ENCODE results near the gene DOCK11.

DOCK11 gene

GRCh38 chrX:118634336-118634735 is 138.7 kb downstream of the DOCK11 start:
- DNase-seq, result no peak

DNA sequence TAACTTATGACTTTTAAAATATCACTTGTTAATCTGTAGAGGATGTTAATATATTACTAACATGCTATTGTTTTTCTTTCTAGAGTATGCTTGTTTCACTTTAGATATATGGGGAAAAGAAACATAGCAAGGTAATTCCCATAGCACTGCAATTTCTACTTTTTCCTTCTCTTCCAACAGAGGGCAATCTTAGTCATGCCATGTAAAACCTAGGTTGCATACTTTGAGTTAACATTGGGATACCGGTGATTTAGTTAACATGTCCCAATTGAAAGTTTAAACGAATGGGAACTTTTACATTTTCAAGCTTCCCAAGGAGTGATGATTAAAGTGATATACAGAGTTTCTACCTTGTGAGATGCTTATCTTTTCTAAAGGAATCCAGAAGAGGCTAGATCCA is 142.4 kb downstream of the DOCK11 start:
- no peak for DNase-seq

DNA sequence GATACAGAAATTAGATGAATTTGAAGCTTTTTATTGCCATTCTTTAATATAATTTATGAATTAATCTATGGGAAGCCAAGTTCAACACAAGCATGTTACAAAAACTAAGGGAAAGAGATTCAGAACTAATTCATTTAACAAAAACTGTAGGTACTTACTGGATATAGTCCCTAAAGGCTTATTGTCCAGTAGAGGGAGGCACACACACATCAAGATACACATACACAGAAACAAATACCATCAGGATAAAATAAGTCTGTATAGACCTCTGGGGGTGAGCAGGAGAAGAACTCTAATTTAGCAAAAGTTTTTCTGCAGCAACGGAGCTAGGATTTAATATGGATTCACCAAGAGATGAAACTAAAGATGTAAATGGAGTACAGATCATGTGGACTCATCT is 148.8 kb downstream of the DOCK11 start:
- no peak for DNase-seq

GRCh38 chrX:118652717-118653116 is 157.1 kb downstream of the DOCK11 start:
- no peak for DNase-seq

GRCh38 chrX:118654331-118654730 is 158.7 kb downstream of the DOCK11 start:
- no peak for DNase-seq

GRCh38 chrX:118655561-118656246 is 160.1 kb downstream of the DOCK11 start:
- DNase-seq, result no peak

GRCh38 chrX:118657413-118657812 is 161.8 kb downstream of the DOCK11 start:
- DNase-seq, result no peak

DNA sequence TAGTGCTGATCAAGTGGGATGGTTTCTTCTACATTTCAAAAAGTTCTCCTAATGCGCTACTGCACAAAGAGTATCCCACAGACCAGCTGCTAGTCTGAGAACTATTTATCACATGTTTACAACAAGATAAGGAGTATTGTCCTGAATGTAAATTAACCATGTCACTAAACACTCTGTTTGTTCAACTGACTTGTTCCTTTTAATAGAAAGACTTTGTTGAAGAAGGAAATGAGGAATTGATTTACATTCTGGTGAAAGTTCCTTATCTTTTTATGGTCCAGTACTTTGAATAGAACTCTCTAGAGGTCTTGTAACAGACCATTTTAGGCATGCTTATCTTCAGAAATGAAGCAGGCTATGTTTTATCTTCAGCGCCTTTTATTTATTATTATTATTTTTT is 164.5 kb downstream of the DOCK11 start:
- DNase-seq, result no peak

DNA sequence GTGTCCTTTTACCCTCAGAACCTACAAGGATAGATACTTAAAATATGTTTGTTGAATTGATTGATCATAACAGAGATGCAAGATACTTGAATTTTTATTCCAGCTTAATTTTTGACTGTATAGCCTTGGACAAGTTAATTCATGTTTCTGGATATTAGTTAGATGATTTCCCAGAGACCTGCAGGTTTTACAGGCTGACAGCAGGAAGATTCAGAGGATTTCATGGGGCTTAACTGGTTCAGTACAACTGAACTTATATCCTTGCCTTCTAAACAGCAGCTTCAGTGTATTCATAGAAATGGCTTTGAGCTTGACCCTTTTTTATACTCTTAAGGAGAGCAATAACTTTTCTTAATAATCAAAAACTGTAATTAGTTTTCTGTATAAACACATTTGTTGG is 169.6 kb downstream of the DOCK11 start:
- no peak for DNase-seq

GRCh38 chrX:118666521-118666920 is 170.9 kb downstream of the DOCK11 start:
- no peak for DNase-seq

- no peak for DNase-seq
Measured at GRCh38 chrX:118669435-118669834, 173.8 kb downstream of the DOCK11 start.

- DNase-seq, result no peak
Measured at GRCh38 chrX:118675326-118675965, 179.8 kb downstream of the DOCK11 start.

DNA sequence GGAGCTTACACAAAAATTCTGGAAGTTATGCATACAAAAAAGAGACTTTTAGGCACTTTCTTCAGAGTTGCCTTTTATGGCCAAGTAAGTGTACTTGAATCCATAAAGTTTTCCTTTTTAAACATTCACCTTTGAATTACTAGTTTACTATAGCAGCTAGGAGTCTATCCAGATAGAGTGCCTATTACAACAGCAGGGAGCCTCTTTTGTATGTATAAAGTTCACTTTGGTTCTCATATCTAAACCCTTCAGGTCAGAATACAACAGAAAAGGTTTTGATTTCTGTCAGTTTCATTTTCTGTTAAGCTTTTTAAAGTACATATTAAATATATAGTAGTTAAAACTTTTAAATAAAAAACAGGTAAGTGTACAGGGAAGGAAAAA is 180.3 kb downstream of the DOCK11 start:
- DNase-seq, result no peak

- DNase-seq, result no peak
Measured at GRCh38 chrX:118677318-118677717, 181.7 kb downstream of the DOCK11 start.

- DNase-seq, result no peak
Measured at GRCh38 chrX:118679290-118679689, 183.7 kb downstream of the DOCK11 start.

DNA sequence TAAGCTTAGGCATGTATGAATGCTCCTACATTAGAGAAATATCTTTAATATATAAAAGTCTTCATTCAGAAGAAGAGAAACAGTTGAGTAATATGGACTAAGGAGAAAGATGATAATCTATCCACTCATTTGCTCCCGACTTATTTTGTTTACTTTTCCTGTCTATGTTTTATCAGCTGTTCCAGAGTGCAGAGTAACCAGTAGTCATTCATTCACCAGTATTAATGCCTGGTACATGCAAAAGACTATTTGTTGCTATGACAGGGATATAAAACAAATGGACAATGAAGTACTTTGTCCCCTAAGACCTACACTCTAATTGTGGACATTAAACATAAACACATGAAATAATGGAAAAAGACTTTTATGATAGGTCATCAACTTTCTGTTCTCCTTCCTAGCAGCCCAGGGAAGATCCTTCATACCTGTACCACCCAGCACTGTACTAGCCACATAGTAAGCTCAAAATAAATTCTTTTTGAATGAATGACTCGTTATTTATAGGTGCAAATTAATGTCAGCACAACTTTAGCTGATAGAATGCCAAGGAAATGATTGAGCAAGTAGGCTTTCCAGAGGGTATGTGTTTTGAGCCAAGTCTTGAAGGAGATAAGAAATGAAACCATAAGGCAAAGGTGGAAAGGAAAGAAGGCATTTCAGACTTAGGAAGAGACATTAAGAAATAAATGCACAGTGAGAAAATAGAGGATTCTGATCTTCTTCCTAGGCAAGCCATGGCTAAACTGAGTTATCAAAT is 186.8 kb downstream of the DOCK11 start:
- no peak for DNase-seq

- DNase-seq, result no peak
Measured at GRCh38 chrX:118685393-118685792, 189.8 kb downstream of the DOCK11 start.

DNA sequence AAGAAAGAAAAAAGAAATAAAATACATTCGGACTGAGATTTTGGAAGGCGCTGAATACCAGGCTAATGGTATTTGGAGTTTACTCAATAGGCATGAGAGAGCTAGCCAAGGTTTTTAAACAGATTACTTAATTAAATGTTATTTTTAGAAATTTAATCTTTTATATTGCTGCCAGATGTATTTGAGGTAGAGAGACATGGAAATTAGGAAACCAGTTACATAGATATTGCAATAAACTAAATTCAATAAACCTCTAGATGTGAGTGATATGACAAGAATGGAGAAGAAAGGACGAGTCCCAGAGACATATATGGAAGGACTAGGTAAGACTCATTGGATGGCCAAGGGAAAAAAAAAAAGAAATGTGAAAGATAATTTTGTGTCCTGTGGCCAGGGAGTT is 193.3 kb downstream of the DOCK11 start:
- no peak for DNase-seq

DNA sequence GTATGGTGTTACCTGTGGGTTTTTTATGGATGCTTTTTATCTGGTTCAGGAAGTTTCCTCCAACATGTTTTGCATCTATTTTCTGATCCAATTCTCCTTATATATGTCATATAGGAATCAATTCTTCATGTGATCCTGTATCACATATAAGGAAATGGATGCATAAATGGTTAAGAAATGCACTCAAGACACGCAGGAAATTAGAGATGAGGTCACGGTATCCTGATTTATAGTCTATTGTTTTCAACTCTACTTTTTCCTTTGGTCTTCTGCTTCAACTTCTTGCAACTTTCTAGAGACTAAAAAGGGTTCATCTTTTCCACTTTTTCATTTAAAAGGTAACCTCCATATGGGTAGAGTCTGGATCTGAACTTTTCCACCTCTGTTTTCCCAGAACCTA is 198.2 kb downstream of the DOCK11 start:
- no peak for DNase-seq

- no peak for DNase-seq
Measured at GRCh38 chrX:118694638-118695037, 199.0 kb downstream of the DOCK11 start.

- no peak for DNase-seq
Measured at GRCh38 chrX:118698516-118699170, 203.0 kb downstream of the DOCK11 start.

- no peak for DNase-seq
Measured at GRCh38 chrX:118702741-118703140, 207.1 kb downstream of the DOCK11 start.

GRCh38 chrX:118706681-118707080 is 211.1 kb downstream of the DOCK11 start:
- no peak for DNase-seq

DNA sequence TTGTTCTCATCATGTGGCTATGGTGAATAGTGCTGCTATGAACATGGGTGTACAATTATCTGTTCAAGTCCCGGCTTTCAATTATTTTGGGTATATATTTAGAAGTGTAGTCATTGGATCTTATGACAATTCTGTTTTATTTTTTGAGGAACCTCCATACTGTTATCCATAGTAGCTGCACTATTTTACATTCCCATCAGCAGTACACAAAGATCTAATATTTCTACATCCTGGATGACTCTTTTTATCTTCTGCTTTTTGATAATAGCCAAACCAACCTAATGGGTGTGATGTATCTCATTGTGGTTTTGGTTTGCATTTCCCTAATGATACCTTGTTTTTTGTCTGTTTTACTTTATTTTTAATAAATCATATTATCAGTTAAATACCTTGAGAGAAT is 218.9 kb downstream of the DOCK11 start:
- no peak for DNase-seq

All from activated naive CD4-positive, alpha-beta T cell (primary cell).